AG20443 (cell line): Measurements from ENCODE around the gene POMC.
"Not testable (repeated sequence)": the region's sequence is repeated elsewhere in the genome, so short reads cannot be mapped to it uniquely, and the experiment has no call there.

ENCODE experiments used
- DNase-seq: peaks from one replicate; pipeline ENCODE4 v3.0.0; 2012; ENCODE audit warnings: low spot score, mixed read lengths

The POMC gene

DNA sequence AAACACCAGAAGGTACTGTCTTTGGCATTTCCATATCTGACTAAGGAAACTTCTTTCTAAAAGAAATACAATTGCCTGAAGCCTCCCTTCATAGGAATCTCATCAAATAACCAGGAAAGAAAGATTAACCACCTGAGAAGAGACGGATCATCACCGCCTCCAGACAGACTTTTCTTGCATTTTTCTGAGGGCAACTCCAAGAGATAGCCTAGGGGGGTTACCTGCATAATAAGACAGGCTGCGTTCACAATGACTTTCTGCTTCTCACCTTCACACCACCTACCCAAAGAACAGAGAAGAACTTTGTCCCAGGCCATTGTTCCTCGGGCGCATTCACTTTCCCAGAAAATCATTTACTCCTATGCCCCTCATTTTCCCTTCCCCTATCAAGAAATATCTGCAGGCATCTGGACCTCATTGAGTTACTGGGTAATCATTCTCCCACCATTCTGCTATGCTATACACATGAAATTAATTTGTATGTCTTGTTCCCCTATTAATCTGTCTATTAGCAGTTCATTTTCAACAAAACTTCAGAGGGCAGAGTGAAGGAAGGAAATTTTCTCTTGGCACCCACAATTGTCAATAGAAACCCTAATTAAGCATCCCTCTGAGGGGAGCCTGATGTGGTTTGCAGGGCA lies 8.3 kb upstream of the POMC start:
- DNase-seq = no peak

DNA sequence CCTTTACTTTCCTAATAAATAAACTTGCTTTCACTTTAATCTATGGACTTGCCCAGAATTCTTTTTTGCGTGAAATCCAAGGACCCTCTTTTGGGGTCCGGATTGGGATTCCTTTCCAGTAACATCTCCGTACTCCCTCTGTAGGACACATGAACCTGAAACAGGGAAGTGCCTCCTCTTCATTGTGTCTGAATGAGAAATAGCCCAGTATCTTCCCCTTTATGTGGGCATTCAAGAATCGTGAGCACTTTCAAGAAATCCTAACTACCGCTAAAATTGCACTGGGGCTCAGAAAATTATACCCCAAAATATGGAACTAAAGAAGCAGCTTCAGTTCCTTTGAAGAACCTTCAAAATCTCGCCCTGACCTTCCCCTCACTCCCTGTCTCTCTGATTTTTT lies 7.8 kb upstream of the POMC start:
- DNase-seq = no peak

DNA sequence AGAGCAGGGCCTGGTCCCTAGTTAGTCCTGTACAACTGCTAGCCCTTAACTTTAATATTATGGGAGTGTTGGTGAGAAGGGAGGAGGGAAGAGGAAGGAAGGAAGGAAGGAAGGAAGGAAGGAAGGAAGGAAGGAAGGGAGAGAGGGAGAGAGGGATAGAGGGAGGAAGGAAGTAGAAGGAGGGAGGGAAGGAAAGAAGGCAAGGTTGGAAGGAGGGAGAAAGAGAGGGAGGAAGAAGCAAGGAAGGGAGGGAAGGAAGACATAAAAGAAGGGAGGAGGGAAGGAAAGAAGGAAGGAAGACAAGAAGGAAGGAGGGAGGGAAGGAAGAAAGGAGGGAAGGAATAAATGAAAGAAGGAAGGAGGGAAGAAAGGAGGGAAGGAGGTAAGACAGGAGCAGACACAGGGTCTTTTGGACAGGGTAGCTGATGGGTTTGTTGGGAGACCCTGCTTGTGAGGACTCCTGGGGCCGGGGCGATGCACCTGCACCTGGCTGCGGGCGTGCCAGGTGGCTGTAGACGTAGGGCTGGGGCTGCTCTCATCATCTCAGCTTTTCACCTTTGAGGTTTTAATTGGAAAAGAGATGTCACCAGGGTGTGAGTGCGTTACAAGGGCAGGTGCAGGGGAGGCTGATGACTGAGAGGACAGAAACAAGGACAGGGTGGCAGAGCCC lies 5.9 kb upstream of the POMC start:
- DNase-seq = no peak

DNA sequence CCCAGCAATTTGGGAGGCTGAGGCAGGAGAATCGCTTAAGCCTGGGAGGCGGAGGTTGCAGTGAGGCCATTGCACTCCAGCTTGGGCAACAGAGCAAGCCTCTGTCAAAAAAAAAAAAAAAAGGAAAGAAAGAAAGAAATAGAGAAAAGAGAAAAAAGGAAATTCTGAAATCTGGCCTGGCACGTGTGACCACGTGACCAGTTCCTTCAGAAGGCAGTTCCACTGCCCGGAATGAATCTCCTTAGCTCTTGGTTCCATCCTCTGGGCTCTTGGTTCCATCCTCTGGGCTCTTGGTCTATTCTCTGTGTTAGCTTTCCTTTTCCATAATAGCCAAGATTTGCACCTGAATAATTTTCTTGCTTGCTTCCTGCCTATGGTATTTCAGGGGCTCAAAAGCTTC lies 5.3 kb upstream of the POMC start:
- no peak for DNase-seq

DNA sequence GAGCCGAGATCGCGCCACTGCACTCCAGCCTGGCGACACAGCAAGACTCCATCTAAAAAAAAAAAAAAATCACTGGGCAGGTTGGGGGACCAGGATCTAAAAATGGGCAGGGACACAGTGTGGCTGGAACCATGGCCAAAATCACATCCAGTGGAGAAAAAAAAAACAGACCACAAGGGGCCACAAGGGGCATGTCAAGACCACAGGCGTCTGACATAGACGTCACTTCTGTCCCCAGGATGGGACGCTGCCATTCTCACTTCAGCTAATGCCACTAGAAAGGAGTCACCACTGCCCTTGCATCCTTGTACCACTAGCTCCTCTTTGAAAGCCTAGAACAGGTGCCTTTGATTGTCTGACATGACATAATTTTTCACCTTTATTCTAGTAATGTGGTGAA lies 2.5 kb upstream of the POMC start:
- DNase-seq = no peak

DNA sequence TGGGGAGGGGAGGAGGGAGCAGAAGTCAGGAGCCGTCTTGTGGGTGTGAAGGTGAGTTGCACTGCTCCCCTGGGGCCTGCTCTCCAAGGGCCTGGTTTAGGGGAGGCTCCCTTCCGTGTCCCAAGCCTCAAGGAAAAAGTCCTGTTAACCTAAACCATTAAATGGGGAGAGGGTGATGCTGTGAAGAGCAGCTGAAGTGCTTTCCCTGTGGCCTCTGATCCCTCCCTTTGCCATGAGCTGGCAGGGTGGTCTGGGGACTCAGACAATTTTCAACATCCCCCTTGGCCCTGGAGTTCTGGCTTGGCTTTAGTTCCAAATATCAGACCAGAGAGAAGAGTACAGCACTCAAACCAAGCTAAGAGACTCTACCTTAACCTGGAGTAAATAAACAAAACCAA lies 692 bp upstream of the POMC start:
- DNase-seq = no peak

DNA sequence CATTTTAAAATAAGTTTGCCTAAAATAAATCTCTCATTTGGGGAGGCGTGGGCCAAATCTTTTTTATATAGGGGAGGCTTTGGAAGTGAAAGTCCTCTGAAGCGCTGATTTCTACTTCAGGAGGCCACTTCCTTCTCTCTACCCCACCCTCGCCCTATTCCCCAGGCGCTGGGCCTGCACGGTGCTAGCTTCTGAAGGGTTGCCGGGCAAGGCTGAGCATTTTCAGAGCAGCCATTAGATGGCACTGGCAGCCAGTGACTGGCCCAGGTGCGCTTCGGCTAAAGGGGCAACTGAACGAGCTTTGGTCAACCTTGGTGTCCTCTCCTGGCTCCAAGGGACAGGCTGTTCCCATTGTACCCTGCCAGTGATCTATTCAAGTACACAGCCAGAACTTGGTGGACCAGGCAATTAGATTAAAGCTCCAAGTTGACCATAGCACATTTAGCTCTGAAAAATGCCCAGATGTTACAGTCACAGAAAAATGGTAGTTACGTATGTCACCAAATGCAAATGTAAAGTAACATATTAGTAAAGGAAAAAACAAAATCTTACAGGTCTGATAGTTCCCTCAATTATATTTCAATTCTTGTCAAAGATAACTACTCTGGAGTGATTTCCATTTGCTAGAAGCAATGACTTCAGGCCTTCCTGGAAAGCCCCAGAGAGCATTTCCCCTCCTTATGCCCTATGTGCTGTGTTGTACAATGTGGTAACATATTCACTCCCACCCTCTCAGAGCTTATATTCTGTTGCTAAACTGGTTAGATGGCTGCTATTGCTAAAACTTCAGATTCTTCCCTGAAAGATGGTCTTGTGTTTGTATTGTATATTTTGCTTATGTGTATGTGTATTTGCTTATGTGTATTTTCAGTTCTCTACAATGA lies 2.1 kb downstream of the POMC start:
- DNase-seq = no peak

DNA sequence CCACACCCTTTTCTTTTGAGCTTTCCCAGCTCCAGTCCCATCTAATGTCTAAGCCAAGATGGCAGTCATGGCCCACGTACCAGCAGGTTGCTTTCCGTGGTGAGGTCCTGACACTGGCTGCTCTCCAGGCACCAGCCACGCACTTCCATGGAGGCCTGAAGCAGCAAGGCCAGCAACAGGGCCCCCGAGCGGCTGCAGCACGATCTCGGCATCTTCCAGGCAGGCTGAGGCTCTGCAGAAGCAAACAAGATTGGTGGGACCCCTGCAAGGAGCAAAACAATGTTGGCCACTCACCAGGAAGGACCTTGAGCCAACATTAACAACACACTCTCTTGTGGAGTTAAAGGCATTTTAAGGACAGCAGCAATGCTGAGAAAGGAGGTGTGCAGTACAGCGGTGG lies 3.8 kb downstream of the POMC start:
- no peak for DNase-seq

DNA sequence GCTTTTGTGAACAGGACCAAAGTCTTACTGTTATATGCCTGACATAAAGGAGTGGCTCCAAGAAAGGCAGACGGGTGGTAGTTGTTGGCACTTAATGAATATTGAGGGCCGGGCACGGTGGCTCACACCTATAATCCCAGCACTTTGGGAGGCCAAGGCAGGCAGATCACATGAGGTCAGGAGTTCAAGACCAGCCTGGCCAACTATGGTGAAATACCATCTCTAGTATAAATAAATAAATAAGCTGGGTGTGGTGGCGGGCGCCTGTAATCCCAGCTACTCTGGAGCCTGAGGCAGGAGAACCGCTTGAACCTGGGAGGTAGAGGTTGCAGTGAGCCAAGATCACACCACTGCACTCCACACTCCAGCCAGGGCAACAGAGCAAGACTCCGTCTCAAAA lies 6.3 kb downstream of the POMC start:
- not testable (repeated sequence) for DNase-seq

DNA sequence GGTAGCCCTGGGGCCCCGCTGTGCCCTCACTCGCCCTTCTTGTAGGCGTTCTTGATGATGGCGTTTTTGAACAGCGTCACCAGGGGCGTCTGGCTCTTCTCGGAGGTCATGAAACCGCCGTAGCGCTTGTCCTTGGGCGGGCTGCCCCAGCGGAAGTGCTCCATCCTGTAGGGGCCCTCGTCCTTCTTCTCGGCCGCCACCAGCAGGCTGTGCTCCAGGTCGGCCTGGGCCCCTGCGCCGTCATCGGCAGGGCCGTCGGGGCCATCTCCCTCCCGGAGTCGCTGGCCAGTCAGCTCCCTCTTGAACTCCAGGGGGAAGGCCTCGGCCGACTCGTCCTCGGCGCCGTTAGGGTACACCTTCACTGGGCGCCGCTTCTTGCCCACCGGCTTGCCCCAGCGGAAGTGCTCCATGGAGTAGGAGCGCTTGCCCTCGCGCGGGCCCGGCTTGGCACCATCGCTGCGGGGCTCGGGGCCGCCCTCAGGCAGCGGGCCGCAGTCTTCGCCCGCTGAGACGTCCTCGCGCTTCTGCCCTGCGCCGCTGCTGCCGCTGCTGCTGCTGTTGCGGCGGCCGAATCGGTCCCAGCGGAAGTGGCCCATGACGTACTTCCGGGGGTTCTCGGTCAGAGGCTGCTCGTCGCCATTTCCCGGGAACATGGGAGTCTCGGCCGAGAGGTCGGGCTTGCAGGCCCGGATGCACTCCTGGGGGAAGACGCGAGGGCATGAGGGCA lies 7.2 kb downstream of the POMC start:
- peak; percentile 68 for DNase-seq

DNA sequence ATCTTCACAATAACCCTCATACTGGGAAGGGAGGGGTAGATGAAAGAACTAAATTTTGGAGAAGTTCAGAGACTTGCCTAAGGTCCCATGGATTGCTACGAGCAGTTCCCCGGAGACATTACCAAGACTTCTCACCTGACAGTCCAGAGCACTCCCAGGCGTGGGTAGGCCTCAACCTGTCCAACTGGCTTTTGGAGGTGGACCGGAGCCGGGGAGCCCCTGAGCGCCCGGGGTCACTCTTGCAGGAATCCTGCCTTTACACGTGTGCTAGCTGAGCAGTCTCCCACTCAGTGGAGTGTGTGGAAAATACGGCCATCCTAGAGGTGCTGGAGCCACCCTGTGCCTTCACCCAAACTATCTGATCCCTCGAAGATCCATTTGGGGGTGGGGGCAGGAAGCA lies 8.0 kb downstream of the POMC start:
- no peak for DNase-seq

DNA sequence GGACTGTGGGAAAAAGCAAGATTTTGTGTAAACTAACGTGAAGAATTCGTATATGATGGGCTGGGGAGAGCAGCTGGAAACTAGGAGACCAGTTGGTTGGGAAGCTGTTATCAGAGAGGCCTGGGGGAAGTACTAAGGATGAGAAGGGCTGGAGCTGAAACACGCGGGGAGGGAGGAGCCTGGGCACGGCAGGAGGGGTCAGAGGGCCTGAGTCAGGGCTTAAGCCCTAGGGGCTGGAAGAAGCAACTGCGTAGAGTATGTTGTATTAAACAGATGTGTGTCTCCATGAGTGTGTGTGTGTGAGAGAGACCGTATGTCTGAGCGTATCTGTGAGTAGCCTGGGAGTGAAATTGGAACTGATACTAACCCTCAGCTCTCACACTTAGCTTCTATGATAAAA lies 8.4 kb downstream of the POMC start:
- peak; percentile 34 for DNase-seq

DNA sequence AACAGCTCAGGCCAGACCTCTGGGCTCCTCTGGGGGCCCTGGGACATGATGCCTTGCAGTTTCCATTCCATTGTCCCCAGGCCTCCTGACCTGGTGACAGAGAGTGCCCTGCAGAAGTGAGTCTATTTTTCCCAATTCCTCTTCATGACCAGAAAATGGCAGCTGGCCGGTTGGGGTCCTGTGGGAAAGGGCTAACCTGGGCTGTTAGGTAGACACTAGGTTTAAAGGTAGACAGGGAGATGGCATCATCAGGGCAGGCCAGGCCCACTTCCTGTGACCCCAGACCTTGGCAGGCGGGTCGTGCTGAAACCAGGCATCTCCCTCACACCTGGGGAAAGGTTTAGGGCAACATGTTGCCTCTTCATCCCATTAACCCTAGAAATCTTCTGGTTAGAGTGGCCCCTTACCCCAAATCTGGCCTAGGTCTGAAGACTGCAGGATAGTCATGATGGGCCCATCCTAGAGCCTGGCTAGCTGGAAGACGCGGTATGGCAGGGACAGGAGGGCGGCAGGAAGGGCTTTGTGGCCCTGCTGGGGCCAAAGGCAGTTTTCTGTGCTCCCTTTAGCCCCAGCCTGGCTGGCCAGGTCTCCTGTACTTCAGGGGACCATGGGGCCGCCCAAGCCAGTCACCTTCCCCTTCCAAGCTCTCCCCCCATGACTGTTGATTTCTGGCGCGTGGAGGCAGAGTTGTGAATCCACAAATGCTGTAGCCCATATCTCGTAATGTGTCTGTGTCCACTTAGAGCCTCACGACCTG lies 10.1 kb downstream of the POMC start:
- no peak for DNase-seq

DNA sequence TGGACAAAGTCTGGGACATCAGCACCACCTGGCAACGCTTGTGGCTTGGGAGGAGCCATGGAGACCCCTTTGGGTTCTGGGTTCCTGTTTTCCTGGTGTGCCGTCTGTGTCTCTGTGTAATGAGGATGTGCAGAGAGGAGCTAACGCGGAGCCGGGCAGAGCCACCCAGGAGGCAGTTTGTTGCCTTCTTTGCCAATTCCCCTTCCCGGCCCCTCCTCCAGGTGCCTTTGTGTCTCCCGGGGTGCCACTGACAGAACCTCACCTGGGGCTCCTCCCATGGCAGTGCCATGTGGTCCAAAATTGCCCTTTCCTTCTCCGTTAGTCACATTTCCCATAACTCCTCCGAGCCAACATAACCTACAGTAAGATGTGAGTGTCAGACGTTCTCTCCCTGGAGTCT lies 13.0 kb downstream of the POMC start:
- DNase-seq = no peak

DNA sequence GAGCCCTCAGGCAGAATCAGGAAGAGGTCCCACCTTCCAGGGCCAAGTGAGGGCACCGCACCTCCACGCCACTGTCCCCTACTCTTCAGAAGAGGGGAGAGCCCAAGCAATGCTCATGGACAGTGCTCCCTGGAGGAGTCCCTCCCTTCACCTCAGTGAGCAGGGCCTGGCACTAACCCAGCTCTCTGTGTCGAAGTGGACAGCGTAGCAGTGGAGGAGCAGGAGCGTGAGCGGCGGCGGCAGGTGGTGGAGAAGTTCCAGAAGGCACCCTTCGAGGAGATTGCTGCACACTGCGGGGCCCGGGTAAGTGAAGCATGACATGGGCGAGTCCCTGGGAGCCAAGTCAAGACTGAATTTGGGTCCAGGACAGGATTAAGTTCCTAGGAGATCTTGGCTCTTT lies 16.7 kb downstream of the POMC start:
- no peak for DNase-seq

DNA sequence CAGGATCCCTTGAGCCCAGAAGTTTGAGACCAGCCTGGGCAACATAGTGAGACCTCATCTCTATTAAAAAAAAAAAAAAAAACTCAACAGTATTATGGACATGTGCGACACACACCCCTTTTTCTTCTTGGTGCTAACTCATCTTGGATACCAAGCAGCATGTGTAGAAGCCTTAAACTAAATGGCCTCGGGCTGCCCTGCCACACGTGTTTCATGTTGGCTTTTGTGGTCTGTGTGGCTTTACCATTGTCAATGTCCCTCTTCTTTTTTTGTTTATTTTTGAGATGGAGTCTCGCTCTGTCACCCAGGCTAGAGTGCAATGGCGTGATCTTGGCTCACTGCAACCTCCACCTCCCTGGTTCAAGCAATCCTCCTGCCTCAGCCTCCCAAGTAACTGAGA lies 17.4 kb downstream of the POMC start:
- not testable (repeated sequence) for DNase-seq

DNA sequence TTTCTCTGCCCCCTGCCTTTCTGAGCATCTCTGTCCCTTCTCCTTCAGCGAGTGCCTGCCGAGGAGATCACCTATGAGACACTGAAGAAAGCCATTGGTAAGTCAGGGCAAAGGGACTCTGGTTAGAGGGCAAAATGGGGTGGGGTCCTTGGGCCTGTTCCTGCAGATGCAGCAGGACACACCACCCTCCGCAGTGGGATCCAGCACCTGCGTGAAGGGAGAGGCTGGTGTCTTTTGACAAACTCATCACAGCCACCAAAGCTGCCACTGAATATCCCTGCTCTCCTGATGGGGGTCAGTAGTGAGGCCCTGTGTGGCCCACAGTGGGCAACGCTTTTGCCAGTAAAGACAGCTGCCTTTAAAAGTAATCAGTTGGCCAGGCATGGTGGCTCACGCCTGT lies 18.7 kb downstream of the POMC start:
- DNase-seq = no peak

DNA sequence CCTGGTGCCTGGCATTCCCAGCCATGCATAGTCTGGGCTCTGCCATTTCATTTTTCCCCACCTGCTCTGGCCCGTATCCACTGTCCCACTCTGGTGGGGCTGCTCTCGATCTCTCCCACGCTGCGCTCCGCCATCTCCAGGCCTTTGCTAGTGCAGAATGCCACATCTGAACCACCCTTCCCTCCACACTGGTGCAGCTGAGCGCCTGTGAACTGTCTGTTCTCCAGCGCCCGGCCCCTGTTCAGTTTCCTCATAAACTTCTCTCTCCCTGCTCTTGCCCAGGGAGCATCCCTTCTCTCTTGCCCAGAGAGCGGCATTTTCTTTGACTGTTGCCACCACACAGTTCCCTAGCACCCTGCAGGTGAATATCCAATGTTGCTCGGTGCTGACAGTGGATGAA lies 21.5 kb downstream of the POMC start:
- DNase-seq = no peak

DNA sequence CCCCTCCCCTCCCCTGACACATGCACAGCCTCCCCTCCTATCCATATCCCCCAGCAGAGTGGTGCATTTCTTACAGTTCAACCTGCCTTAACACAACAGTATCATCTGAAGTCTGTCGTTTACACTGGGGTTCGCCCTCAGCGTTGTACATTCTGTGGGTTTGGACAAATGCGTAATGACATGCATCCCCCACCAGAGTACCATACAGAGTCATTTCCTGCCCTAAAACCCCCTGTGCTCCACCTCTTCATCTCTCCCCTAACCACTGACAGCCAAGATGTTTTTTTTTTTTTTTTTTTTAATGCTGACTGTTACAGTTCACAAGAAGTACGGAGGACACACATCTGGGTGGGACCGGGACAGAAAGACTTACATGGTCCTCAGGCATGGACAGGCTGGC lies 22.6 kb downstream of the POMC start:
- no peak for DNase-seq

DNA sequence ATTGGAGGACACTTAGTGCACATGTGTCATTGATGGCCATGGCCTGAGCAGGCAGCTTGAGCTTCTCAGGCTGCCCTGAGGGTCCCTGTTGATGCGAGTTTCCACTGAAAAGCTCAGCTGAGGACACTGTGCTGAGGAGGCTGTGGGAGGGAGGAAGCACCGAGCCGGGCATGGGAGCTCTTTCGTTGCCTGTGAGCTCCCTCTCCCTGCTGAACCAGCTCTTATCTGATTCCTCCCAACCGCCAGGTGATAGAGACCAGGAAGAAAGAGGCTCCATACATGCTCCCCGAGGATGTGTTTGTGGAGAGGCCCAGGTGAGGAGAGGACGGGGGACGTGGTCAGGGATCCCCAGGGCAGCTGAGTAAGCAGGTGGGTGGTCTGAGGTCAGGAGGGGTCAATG lies 27.3 kb downstream of the POMC start:
- no peak for DNase-seq

DNA sequence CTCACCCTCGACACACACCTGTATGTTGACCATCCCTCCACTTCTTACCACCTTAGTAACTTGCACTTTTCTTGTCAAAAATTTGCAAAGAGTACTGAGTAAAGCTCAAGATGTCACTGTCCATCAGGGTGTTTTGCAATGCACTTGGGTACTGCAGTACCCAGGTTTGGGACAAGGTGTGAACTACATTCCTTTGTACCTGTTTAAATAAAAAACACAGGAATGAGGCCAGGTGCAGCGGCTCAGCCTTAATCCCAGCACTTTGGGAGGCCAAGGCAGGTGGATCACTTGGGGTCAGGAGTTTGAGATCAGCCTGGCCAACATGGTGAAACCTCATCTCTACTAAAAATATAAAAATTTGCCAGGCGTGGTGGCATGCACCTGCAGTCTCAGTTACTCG lies 27.8 kb downstream of the POMC start:
- not testable (repeated sequence) for DNase-seq

DNA sequence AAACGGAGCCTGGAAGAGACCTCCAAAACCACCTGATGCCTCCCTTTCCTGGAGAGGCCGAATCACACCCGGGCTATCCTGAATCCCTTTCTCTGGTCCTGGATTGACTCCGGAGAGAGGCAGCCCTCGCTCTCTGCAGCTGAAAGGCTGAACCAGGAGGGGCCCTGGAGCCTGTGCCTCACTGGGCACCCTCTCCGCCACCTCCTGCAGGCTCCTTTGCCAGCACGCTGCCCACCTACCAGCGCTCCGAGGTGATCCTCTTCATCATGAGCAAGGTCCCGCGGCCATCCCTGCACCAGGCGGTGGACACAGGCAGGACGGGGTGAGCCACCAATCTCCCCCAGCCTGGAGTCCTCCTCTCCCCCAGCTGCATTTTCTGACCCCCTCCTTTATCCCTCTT lies 35.7 kb downstream of the POMC start:
- no peak for DNase-seq
